NCI-H1436 treated with DMSO at 0.1 percent for 48 hours (cell line): Measurements from ENCODE around the gene TEX2.
"Not testable (repeated sequence)": the region's sequence is repeated elsewhere in the genome, so short reads cannot be mapped to it uniquely, and the experiment has no call there.

Experiments
- DNase-seq: peaks from one replicate; lab custom pipeline; 2025; lab: John Stamatoyannopoulos, UW

Gene TEX2

DNA sequence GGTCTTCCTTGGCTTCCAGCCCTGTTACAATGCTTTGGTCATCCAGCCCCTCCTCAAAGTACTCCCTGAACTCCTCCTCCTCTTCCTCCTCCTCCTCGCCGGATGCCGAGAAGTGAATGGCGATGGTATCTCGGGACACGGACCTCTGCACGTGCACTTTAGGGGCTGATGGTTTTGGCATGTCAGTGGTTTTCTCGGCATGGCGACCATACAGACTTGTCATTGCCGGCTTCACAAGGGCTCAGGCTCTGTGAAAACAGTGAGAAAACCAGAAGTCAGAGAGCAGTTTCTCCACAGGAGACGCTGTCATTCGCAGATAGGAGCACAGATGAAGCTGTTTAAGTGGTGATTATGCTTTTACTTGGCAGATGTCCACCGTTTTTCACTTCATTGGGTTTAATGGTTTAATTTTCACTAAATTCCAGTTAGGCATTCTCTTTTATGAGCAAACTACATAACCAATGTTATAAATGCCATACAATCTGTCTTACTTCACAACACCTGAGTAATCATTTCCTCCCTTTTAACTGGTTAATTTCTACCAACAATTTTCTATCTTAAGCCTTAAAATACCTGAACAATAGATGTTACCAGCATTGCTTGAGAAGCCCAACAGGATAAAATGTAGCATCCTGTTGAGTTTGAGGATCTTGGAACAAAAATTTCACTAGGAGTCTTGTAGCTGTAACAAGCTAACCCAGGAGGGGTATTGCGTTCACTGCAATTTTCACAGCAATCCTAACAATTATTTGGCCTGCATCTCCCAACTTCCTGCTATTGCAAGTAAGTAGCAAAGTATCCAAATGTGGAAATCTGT is 48.9 kb downstream of the TEX2 start:
- no peak for DNase-seq

DNA sequence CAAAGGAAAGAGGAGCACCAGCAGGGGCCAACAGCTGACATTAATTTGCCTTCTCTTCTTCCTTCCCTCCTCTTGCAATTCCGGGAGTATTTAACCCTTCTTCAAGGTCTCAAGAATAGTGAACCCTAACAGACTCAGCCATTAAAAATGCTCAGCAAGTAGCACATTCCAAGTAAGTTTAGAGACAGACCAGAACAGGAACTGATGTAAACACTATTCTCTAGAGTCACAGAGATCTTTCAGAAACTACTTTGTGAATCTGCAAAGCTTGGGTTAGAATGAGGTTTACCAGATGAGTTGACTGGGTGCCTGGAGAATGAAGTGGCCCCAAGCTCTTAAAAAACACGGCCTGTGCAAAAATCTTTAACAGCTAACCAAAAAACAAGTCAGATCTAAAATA is 50.9 kb downstream of the TEX2 start:
- no peak for DNase-seq

DNA sequence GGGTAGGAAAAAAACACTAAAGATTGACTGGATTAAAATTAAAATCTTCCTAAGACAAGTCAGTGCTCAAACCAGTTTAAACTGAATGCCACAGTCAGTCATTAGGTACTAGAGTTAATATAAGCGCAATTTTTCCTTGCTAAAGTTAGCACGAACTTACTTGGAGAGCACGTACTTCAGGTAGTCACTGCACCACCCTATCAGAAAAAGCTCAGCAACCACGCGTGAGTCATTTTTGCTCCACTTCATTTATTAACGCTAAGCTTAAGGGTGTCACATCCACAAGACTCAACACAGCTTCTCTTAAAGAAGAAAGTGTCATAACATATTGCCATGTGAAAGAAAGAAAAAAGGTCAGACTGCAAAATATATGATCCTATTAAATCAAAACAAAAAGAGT is 53.1 kb downstream of the TEX2 start:
- no peak for DNase-seq

- DNase-seq: no peak
These were observed 53.6 kb downstream of the TEX2 start for GRCh38 chr17:64209356-64209941.

DNA sequence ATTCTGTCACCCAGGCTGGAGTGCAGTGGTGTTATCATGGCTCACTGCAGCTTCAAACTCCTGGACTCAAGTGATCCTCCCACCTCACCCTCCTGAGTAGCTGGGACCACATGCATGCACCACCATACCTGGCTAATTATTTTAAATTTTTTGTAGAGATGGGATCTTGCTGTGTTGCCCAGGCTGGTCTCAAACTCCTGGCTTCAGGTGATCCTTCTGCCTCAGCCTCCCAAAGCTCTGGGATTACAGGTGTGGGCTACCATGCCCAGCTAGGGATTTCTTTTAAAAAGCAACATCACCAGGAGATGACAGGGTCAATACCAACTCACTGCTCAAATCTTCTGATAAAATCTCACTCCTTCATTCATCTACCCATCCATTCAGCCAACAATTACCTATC is 54.4 kb downstream of the TEX2 start:
- DNase-seq: not testable (repeated sequence)

- DNase-seq: no peak
These were observed 57.3 kb downstream of the TEX2 start for GRCh38 chr17:64205804-64206203.

- DNase-seq: no peak
These were observed 59.4 kb downstream of the TEX2 start for GRCh38 chr17:64203630-64204029.

DNA sequence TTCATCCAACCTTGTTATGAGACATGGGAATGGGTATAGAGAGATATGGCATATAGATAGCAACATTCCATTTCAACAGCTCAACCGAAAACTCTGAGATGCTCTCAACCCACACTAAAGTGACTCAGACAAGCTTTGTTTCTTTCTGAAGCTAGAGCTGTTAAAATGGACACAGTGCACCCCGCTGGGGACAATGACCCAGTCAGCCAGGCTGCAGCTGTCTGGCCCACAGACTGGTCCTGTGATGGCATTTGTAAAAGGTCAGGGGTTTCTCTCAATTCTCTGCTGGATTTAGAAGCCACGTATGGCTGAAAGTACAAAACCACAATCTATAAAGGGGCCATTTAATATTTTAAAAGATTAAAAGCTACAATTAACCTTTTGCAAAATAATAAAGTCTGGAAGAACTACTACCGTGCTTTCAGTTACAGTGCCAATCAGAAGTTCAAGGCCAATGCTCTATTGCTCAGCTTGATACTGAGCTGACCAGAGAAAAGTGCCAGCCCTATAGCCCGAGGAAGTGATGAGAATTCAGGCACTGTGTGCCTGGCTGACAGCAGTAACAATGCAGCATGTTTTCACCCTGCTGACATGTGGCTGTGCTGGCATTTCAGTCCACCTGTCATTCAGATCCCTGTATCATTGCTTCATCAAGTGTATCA is 60.2 kb downstream of the TEX2 start:
- no peak for DNase-seq

- DNase-seq: no peak
These were observed 62.7 kb downstream of the TEX2 start for GRCh38 chr17:64200080-64201032.

DNA sequence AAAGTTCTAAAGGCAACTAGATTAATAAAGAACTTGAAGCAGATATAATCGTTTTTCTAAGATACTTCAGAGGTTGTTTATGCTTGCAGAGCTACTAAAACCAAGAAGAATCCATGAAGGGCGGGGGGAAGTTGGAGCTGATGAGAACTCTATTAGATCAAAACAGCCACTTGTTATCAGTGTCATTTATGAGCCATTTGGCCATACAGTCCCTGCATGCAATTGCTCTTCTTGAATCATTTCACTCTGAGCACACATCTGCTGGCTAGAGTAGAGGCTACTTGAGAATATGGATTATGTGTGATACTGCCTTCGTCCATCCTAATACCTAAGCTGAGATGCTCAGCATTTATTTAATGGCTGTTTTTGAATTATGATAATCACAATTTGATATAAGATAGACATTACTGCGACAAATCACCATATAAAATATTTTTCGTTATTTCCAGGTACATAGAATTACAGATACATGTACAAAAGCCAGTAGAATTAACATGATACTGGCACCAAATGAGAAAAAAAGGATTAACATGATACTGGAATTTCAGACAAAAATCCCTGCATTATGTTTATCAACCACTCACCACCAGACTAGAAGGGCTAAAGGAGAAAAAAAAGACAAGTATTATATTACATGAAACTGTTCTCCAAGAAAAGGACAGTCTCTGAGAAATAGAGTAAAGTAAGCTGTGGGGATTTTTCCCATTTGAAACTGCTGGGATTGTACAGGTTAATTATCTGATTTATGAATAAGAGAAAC is 64.5 kb downstream of the TEX2 start:
- DNase-seq: no peak

DNA sequence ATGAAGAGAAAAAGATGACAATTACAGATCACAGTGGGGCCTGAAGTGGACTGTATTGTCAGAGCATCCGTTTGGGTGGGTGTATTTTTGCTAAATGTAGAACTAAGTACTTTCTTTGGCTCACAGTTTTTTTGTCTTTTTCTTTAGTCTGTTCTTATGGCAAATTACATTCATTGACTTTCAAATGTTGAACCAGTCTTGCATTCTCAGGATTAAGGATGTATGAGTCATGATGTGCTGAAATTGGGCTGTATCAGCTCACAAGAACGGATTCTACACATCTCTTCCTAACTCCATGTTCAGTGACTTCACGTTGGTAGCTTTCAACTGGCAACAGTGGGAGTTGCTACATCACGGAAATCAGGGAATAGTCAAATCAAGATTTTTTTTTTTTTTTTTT is 66.5 kb downstream of the TEX2 start:
- no peak for DNase-seq

DNA sequence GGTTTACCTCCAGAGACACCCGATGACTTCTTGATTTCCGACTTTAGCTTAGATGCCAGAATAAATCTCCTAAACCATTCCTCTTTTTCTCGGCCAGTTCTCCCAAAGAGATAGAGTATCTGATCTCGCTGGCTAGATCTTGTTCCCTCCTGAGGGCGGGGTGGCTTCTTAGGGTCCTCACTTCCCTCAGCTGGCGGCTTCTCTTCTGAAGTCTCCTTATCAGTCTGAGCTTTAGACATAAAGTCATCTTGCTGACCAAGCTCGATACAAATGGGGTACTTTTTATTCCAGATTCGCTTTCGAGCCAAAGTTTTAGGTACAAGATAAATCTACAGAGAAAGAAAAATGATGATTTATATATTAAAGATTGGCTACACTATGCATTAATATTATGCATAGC is 69.5 kb downstream of the TEX2 start:
- DNase-seq: no peak

DNA sequence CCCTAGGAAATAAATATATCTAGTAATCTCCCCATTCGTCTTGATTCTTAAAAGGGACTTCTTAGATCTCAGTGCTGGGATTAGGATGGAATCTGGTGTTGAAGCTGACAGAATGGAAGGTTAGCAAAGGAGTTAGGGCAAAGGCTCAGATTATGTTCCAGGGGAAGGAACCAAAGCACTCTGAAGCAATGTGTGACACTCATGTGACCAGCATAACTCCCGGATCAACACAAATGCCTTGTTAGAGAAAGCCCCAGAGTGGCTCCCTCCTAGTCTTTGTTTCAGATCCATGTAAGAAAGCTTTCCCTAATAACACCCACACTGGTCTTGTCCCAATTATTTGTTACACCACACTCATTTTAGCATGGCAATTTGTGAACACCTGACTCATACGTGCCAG is 70.5 kb downstream of the TEX2 start:
- no peak for DNase-seq

DNA sequence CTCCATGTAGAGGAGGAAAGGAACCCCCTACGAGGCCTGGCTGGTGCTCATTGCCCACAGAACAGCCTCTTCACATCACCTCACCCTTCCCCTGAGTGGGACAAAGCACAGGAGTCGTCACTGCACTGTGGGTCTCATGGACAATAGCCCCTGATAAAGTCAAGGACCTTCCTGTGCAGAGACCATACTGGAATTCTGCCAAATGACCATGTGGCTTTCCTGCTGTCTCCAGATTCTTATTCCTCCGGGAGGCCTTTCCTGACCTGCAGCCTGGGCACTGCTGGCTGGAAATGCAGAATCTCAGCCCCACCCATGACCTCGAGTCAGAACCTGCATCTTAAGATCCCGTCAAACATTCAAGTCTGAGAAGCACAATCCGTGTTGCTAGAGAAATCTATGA is 72.6 kb downstream of the TEX2 start:
- no peak for DNase-seq

DNA sequence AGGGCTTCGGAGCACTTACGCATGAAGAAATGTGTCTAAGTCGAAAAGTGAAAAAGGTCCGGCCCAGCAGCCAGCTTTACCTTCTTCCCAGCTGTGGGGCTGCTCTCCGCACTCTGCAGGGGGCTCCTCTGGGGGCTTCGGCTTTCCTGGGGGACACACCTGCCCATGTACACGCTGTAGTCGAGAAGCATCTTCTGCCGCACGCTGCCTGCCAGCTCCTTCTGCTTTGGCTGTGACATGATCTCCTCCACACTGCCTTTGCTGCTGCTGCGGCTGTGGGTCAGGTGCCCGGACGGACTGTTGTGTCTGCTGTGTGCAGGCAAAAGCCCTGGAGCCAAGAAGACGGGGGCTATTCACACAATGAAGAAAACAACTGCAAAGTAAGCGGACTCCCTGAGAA is 75.0 kb downstream of the TEX2 start:
- DNase-seq: no peak

GRCh38 chr17:64187093-64187895 is 75.8 kb downstream of the TEX2 start:
- DNase-seq: no peak

DNA sequence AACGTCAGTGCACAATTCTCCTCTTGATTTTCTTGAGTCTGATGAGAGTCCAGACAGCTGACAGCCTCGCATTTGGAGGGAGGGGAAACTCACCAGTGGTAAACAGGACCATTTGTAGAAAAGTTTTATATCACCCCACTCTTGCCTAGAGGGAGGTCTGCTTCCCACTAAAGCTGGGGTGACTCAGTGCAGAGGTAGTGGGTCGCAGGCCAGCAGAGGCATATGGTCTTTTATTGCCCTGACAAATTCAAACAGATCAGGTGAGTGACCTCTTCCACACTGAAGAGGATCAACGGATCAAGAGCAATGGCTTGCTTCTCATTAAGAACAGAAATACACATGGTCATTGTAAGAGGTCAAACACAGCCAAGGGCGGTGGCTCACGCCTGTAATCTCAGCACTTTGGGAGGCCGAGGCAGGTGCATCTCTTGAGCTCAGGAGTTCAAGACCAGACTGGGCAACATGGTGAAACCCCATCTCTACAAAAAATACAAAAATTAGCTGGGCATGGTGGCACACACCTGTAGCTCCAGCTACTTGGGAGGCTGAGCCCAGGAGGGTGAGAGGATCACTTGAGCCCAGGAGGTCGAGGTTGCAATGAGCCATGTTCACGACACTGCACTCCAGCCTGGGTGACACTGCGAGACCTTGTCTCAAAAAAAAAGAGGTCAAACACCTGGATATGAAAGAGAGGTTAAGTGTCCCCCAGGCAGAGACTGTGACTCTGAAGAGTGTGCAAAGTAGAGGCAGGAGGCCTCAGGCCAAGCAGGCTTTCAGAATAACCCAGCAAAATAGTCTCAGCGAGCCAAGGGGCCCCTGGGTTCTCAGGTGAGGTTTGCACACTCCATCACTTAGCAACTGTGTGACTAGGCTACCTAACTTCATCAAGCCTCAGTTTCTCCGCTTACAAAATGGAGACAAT is 76.6 kb downstream of the TEX2 start:
- DNase-seq: no peak

DNA sequence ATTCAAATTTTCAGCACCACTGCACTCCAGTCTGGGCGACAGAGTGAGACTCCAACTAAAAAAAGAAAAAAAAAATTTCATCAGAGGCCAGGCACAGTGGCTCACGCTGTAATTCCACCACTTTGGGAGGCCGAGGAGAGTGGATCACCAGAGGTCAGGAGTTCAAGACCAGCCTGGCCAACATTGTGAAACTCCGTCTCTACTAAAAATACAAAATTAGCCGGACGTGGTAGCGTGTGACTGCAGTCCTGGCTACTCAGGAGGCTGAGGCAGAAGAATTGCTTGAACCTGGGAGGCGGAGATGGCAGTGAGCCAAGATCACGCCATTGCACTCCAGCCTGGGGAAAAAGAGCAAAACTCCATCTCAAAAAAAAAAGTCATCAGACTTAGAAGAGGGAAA is 77.5 kb downstream of the TEX2 start:
- not testable (repeated sequence) for DNase-seq

DNA sequence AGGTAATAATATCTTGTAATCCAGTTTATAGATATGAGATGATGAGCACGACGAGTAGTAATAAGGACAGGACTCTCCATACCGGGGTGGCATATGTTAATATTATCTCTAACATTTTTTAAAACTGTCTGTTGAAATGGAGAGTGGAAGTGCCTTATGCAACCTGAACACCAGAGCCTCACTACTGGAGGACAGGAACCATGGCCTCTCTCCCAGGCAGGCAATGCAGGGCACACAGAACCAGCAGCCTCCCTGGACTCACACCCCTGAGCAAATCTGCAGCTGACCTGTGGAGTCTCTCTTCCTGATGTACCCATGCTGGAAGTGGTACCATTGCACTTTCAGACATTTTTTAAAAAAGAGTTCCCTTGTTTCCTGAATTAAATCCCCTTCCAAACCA is 78.0 kb downstream of the TEX2 start:
- DNase-seq: no peak

DNA sequence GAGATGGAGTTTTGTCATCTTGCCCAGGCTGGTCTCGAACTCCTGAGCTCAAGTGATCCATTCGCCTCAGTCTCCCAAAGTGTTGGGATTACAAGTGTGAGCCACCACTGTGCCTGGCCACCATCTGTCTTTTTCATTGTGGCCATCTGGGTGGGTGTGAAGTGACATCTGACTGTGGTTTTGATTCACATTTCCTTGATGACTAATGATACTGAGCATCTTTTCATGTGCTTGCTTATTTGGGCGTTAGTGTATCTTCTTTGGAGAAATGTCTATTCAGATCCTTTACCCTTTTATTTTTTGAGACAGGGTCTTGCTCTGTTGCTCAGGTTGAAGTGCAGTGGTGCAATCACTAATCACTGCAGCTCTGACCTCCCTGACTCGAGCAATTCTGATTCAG is 79.2 kb downstream of the TEX2 start:
- DNase-seq: no peak
